HUES6 (cell line): ENCODE results near the gene KCNK4.

ENCODE experiments used
- H3K27ac ChIP-seq: 2 replicates; pipeline ENCODE4 v1.7.0; 2013; ENCODE audit warnings: low read depth, mild to moderate bottlenecking, low read length, inconsistent platforms
- H3K27me3 ChIP-seq: 2 replicates; pipeline ENCODE4 v1.6.1; 2013; ENCODE audit warnings: low read length; ENCODE audit not compliant: control insufficient read depth, insufficient read depth
- H3K36me3 ChIP-seq: 2 replicates; pipeline ENCODE4 v1.6.1; 2013; ENCODE audit warnings: low read length; ENCODE audit not compliant: control insufficient read depth, insufficient read depth
- H3K4me1 ChIP-seq: 2 replicates; pipeline ENCODE4 v1.6.1; 2013; ENCODE audit warnings: low read length; ENCODE audit not compliant: control insufficient read depth, insufficient read depth
- H3K4me3 ChIP-seq: 2 replicates; pipeline ENCODE4 v1.5.1; 2013; ENCODE audit warnings: low read depth, low read length
- H3K9ac ChIP-seq: one replicate; pipeline ENCODE4 v1.6.1; 2013; ENCODE audit warnings: mild to moderate bottlenecking, low read length
- H3K9me3 ChIP-seq: 2 replicates; pipeline ENCODE4 v1.6.1; 2013; ENCODE audit warnings: low read depth, low read length; ENCODE audit not compliant: control insufficient read depth, insufficient read depth

KCNK4 gene

GRCh38 chr11:64247729-64248531, 43.2 kb upstream of the KCNK4 start:
- Histone ChIP-seq H3K9me3 (no peaks in the 10 kb centered on the region), H3K4me3 (peak overlapping the region; percentile 91), H3K27me3 (no peaks in the 10 kb centered on the region), H3K9ac (peak overlapping the region; percentile 40), H3K4me1 (peaks cover 50% of the 10 kb centered on the region), H3K27ac (no peak overlapping the region), H3K36me3 (peaks cover 18% of the 10 kb centered on the region)

GRCh38 chr11:64248578-64248977, 42.5 kb upstream of the KCNK4 start:
- H3K27me3 ChIP-seq: no peaks in the 10 kb centered on the region
- no peaks in the 10 kb centered on the region for H3K9me3 ChIP-seq
- peaks cover 52% of the 10 kb centered on the region for H3K4me1 ChIP-seq
- no peak overlapping the region for H3K9ac ChIP-seq
- H3K27ac ChIP-seq: peak overlapping the region; percentile 56; the same call in 1 of the 2 replicates
- H3K36me3 ChIP-seq: peaks cover 11% of the 10 kb centered on the region
- H3K4me3 ChIP-seq: peak overlapping the region; percentile 91; the same call in 1 of the 2 replicates

- Histone ChIP-seq H3K36me3 (peaks cover 8% of the 10 kb centered on the region), H3K4me3 (peak overlapping the region; percentile 91; the same call in 1 of the 2 replicates), H3K4me1 (peaks cover 53% of the 10 kb centered on the region), H3K9me3 (no peaks in the 10 kb centered on the region), H3K9ac (peak overlapping the region; percentile 35), H3K27me3 (no peaks in the 10 kb centered on the region), H3K27ac (peak overlapping the region; percentile 56; the same call in 1 of the 2 replicates)
These were observed 42.1 kb upstream of the KCNK4 start for GRCh38 chr11:64249038-64249437.

GRCh38 chr11:64249563-64250414, 41.3 kb upstream of the KCNK4 start:
- Histone ChIP-seq H3K4me1 (peaks cover 53% of the 10 kb centered on the region), H3K9ac (peak overlapping the region; percentile 59), H3K9me3 (no peaks in the 10 kb centered on the region), H3K36me3 (peaks cover 12% of the 10 kb centered on the region), H3K27ac (peak overlapping the region; percentile 8; the same call in 1 of the 2 replicates), H3K4me3 (peak overlapping the region; percentile 90), H3K27me3 (no peaks in the 10 kb centered on the region)

DNA sequence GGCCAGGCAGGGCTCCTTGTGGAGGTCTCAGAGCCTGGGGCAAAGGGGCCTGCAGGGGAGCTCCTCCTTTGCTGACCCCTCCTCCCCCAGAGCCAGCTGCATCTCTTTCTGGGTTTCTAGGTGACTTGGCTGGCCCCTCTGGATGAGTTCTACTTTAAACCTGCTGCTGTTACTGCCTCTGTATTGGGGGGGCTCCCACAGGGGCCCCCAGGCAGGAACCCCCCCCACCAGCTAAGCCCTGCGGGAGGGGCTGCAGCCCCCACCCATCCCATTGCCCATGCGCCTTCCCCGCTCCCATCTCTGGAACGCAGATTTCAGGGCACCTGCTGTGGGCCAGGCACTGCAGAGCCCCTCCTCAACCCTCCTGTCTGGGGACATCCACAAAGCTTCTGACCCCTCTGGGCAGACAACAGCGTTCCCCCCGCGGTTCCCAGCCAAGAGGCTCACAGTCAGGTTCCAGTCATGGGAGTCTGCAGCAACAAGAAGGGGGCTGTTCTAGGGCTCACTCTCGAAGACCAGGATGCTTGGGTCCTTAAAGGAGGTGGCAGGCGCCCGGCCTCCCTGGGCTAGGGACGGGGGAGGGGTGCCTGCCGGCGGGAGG, 40.6 kb upstream of the KCNK4 start:
- Histone ChIP-seq H3K27ac (peak overlapping the region; percentile 10; the same call in 1 of the 2 replicates), H3K36me3 (peaks cover 16% of the 10 kb centered on the region), H3K9ac (peak overlapping the region; percentile 59), H3K4me1 (peaks cover 49% of the 10 kb centered on the region), H3K4me3 (peak overlapping the region; percentile 90), H3K27me3 (no peaks in the 10 kb centered on the region), H3K9me3 (no peaks in the 10 kb centered on the region)

- Histone ChIP-seq H3K4me1 (peaks cover 48% of the 10 kb centered on the region), H3K36me3 (peaks cover 22% of the 10 kb centered on the region), H3K9me3 (no peaks in the 10 kb centered on the region), H3K4me3 (peak within 1 kb of the TSS; percentile 90), H3K27ac (peak within 1 kb of the TSS; percentile 10; the same call in 1 of the 2 replicates), H3K9ac (peak within 1 kb of the TSS; percentile 79), H3K27me3 (no peaks in the 10 kb centered on the region)
These were observed 39.9 kb upstream of the KCNK4 start, which contains the start of gene PLCB3 for GRCh38 chr11:64251016-64251752. PLCB3 (plus strand) TSS chr11:64251530; CDS start chr11:64251650, 120 bp downstream.

DNA sequence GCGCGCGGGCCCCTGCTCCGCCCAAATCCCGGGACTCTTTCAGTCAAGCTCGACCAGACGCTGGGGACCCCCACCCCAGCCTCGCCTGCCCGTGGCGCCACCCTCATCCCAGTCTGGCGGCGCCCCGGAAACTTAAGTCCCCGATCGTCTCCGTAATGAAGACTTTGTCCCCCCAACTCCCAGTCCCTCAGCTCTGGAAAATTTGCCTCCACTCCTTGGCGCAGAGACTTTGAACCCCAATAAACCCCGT, 39.4 kb upstream of the KCNK4 start:
- peaks cover 27% of the 10 kb centered on the region for H3K36me3 ChIP-seq
- peak overlapping the region; percentile 79 for H3K9ac ChIP-seq
- H3K9me3 ChIP-seq: no peaks in the 10 kb centered on the region
- no peaks in the 10 kb centered on the region for H3K27me3 ChIP-seq
- H3K27ac ChIP-seq: no peak overlapping the region
- peaks cover 48% of the 10 kb centered on the region for H3K4me1 ChIP-seq
- peak overlapping the region; percentile 90 for H3K4me3 ChIP-seq

DNA sequence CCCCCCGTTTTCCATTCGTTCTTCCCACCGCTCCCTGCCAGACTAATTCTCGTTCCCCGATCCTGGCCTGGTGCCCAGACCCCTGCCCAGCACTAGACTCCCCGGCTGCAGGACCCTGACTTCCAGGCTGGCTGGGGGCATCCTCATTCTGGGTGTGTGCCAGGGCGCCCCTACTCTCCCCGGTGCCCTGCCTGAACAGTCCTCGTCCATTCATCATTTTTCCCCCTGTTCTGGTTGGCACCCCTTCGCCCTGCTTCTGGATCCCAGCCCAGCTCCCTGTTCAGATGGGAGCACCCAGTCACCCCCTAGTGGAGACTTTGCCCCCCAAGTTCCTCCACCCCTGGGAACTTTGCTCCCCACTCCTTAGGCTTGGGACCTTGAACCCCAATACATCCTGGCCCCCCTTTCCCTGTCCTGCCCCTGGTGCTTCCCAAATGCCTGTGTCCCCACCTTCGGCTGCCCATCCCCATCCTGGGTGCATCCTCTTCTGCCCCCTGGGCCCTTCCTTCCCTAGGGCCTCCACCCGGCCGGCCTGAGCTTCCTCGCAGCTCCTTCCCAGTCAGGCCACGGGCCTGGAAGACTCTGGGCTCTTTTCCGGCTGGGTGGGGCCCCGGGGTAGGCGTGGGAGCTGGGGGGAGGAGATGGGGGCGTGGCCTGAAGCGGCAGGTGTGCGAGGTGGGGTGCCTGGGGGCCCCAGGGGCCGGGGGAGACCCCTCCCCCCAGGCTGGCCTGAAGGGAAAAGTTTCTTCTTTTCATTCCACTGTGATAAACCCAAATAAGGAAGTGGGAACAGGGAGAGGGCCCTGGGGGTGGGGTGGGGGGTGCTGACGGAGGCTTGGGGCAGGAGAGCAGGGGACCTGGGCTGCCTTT, 38.9 kb upstream of the KCNK4 start:
- peak overlapping the region; percentile 90 for H3K4me3 ChIP-seq
- H3K9me3 ChIP-seq: no peaks in the 10 kb centered on the region
- no peaks in the 10 kb centered on the region for H3K27me3 ChIP-seq
- H3K36me3 ChIP-seq: peaks cover 29% of the 10 kb centered on the region
- no peak overlapping the region for H3K27ac ChIP-seq
- H3K4me1 ChIP-seq: peaks cover 48% of the 10 kb centered on the region
- peak overlapping the region; percentile 79 for H3K9ac ChIP-seq

- H3K4me1 ChIP-seq: peaks cover 42% of the 10 kb centered on the region
- H3K4me3 ChIP-seq: peak overlapping the region; percentile 37
- no peak overlapping the region; the same call in 1 of the 2 replicates for H3K27ac ChIP-seq
- H3K9me3 ChIP-seq: no peaks in the 10 kb centered on the region
- H3K9ac ChIP-seq: peak overlapping the region; percentile 43
- H3K27me3 ChIP-seq: no peaks in the 10 kb centered on the region
- peaks cover 33% of the 10 kb centered on the region for H3K36me3 ChIP-seq
These were observed 38.1 kb upstream of the KCNK4 start for GRCh38 chr11:64253043-64253442.

DNA sequence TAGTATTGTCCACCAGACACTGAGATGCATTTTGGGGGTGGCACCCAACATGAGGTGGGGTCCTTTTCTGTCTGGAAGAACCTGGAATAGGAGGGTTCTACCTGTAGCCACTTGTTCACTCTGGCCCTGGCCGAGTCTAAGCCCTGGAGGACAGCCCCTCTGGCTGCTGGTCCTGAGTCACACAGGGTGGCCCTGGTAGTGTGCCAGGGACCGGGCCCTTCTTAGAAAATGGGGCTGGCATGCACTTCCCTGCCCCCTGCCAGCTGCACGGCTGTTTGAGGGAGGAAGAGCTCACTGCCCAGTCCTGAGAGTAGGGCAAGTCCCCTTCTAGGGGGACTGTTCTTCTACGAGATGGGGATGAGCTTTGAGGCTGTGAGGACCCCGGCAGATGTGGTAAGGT, 37.6 kb upstream of the KCNK4 start:
- Histone ChIP-seq H3K27me3 (no peaks in the 10 kb centered on the region), H3K36me3 (peaks cover 37% of the 10 kb centered on the region), H3K4me3 (0 out of 2 replicates have a peak overlapping the region, but pooled peaks have one; percentile 37), H3K27ac (no peak overlapping the region), H3K4me1 (peaks cover 38% of the 10 kb centered on the region), H3K9ac (no peak overlapping the region), H3K9me3 (no peaks in the 10 kb centered on the region)
